GM18520 (cell line): ENCODE measurements around the gene RIT2.
"Not testable (repeated sequence)": the region's sequence is repeated elsewhere in the genome, so short reads cannot be mapped to it uniquely, and the experiment has no call there.

ENCODE experiments used
- ATAC-seq: cut with Tn5 transposase; IDR thresholded peaks from one replicate; pipeline ENCODE4 v1.9.1; 2021; ENCODE audit not compliant: unreplicated experiment

RIT2 gene

DNA sequence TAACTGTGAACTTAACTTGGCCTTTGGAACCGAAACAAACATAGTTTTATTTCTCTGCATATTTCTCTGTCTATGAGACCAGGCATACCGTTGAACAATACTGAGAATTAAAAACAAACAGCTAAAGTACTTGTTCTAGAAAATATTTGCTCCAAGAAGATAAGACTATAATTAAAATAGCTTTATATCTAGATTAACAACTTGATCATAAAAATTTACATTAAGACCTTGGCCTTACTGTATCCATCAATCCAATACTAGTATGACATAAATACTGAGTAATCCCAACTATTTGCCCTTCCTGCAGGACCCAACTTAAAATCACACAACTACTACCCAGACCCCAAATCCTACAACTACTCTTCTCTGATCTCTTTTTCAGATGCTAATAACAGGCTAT is 260.9 kb downstream of the RIT2 start:
- ATAC-seq = no peak

DNA sequence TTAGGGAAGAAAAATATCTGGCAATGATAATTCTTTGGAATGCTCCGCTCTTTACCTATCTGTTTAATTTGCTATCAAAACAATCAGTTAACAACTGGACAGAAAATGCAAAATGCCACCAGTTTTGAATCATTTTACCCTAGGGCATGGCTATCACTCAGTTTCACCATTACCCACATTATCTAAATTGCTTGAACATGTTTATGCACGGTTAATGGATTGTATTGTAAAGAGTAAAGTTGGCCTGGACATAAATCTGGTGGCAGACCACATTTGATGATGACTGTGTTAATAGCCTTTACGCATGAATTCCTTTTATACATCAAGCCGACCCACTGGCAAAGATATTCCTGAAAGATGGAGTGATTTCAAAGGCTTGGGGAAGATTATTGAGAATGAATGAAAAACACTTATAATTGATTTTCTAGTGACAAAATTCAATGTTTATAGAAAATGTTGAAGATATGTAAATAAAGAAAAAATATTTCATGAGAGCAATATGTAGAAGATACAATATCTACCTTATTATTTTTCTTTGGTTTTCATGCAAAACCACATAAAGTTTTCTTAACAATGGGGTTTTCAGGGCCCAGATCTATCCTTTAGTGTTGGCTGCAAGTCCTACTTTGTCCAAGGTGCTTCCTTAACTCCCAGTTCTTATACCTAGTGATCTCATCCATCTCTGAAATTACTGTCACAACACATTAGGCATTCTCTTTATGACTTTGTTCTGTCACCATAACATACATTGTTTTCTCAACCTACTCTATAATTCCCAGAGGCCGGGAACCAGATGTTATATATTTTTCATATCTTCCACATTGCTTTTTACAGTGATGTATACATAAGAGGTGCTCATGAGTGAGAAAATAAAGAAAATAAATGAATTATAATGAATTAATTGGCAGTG is 265.1 kb downstream of the RIT2 start:
- no peak for ATAC-seq

DNA sequence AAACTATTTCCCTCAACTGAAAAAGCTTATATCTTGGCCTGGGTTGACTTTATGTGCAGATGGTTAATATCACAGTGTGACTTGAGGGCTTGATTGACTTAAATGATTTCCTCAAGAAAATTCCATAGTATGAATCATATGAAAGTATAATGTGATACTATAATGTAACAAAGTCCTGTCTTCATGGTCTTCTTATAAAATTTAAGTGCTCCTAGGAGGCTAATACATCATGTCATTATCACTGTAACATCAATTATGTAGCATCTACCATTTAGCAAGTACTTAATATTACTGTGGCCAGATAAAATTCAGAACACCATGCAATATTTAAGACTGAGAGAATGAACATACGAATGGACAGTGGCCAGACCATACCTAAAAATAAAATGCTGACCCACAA is 276.1 kb downstream of the RIT2 start:
- no peak for ATAC-seq

DNA sequence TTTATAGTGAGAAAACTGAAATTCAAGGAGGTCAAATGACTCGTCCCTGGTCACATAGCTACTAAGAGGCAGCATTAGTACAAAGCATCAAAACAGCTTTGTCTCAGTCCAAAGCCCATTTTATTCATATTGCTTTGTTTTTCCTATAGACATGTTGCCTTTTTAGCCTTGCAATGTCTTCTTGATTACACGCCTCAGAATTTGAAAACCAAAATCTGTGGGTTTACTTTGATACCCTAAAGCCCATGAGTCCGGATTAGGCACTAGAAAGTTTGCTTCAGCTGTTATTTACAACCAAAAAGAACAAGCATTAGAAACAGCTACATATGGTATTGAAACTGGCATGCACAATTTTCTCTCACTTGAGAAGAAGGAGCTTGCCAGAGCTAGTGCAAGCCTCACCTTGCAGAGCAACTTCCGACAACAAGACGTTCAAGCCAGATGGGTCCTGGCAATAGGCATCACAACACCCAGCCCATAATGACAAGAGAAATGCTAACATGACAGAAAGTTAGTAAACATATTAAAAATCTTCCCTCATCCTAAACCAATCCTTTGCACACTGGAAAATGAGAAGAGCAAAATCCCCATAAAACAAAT is 276.8 kb downstream of the RIT2 start:
- no peak for ATAC-seq

DNA sequence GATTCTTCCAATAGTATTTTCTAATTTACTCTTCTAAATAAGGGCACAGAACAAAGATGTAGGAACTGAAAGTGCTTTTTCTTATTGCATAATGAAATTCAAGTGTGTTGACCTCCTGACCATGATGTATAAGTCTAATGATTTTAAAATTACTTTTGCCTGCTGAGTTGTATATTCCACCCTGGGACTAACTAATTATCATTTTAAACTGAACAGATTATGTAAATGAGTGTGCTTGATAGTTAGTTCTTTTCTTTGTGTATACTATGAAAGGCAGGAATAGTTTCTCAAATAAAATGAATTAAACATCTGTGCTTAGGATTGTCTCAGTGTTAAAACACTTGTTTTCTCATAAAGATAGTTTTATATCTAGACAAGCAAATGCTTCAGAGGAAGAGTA is 284.5 kb downstream of the RIT2 start:
- ATAC-seq = no peak

DNA sequence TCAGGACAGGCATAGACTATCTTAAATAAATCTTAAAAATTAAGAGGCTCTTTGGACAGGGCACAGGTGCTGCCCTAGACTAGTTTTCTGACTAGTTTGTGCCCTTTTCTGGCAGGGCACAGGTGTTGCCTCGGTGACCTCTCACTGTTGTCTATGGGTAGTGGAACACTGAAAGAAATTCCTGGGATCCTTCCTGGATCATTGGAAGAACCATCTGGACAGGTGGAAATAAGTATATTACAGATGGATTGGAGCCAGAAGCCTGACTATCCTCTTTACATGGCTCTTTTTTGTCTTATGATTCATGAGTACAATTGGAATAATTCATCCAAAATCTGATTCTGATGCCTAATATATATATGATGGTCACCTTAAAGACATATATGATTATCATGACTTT is 286.6 kb downstream of the RIT2 start:
- ATAC-seq = no peak

DNA sequence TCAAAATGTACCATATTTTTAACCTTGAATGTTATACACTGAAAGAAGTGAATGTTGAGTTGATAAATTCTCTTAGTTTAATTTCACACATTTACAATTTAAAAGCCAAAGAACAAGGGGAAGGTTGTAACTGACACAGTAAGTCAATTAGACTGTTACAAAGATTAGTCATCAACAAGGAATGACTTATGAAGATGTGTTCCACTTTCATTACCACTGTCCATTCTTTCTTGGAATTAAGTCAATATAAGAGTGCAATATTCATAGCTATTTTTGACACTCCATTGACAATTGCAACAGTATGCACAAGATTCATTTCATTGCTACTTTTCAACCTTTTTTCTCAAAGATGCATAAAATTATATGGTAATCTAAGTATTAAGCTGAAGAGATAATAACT is 291.3 kb downstream of the RIT2 start:
- ATAC-seq = no peak

DNA sequence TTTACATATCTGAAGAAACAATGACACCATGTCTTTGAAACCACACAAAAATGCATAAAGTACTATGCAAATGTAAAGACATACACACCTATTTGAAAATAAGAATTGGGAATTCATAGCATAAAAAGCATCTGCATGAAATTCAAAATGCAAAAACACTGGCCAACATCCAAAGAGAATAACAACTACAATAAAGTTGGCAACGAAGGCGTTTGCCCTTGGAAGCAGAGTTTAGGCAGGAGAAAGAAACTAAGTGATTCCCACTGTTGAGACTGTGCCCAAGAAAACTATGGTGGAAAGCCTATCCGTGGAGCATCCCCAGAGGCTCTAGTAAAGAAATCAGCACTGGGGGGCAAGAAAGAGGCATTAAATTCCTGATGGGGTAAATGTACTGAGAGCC is 292.8 kb downstream of the RIT2 start:
- no peak for ATAC-seq

DNA sequence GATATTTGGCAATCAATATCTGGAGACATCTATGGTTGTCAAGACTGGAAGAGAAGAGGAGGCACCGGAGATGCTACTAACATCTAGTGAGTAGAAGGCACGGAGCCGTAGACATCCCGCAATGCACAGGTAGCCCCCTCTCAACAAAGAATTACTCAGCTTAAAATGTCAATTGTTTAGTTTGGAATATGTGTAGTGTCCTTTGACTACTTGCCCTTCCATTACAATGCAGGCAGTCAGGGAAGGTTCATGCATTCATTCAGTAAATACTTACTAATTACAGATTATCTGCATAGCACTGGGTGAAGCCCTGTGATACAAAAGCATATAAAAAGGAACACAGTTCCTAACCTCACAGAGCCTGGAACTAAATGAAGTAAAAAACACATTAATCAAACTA is 294.0 kb downstream of the RIT2 start:
- ATAC-seq = no peak

DNA sequence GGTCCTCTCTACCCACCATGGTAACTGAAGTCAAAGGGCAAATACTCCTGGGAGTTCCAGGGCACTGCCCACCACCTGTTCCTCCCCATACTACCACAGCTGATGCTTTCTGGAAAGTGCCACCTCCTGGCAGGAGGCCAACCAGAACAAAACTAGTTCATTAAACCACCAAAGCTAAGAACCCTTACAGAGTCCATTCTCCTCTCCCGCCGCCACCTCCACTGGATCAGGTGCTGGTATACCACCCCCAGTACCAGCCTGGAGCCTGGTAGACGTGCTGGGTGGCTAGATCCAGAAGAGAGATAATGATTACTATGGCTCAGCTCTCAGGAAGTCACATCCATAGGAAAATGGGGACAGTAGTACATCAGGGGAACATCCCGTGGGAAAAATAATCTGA is 300.9 kb downstream of the RIT2 start:
- no peak for ATAC-seq

DNA sequence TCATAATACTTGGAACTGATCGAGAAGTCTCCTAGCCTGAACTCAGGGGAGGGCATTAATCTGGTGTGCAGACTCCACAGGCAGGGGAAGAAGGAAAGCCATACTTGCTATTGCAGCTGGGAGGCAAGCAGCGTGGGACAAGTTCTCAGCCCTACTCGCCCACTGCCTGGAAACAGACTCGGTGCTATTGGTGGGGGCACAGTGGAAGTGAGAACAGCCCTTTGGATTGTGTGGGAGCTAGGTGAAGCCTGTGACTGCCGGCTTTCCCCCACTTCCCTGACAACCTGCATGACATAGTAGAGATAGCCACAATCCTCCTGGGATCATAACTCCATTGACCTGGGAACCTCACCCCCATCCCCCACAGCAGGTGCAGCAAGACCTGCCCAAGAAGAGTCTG is 301.3 kb downstream of the RIT2 start:
- no peak for ATAC-seq

DNA sequence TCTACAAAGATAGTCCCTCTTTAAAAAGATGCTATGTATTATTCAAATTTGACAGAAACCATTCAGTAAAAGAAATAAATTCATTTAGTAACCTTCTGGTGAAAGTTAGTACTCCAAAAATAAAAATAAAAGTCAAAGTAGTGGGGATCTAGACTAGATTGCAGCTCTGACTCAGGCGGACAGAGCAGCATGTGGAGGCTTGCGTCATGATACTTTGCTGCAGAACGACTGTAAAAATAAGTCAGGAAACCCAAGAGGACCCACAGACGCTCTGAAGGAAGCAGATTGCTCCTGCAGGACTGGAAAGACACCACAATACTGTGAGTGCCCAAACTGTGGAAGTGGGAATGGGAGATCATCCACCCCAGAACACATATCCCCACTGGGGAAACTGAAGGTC is 301.9 kb downstream of the RIT2 start:
- ATAC-seq = no peak

DNA sequence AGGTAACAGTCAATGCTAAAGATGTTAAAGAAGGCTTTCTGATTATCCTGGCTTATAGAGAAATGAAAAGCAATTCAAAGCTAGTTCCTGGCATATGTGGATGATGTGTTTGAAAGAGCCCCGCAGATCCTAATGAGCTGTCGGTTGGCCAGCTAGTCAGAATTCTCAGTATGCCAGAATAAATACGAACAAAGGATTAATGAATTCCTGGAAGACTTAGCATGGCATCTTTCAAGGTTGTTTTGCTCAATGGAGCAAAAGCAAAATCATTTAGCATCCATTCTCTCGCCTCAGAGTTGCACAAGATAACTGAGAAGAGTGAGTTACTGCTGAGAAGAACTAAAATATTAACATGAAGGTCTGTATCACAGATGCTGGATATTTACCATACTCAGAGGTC is 307.6 kb downstream of the RIT2 start:
- ATAC-seq = no peak

DNA sequence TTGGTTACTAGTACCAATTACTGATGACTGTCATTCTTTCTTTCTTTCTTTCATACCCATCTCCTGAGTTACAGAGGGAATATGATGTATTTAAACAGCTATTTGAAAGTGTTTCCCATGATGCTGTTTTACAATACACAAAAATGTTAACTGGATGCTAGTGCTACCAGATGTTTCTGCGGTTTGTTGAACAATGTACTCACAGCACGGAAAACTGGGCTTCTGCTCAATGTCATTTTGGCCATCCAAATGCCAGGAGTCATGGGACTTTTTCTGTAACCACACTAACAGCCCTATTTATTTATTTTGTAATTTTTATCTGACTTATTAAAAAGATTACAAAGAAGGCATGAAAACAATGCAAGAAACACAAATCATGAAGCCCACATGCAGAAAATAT is 313.8 kb downstream of the RIT2 start:
- no peak for ATAC-seq

DNA sequence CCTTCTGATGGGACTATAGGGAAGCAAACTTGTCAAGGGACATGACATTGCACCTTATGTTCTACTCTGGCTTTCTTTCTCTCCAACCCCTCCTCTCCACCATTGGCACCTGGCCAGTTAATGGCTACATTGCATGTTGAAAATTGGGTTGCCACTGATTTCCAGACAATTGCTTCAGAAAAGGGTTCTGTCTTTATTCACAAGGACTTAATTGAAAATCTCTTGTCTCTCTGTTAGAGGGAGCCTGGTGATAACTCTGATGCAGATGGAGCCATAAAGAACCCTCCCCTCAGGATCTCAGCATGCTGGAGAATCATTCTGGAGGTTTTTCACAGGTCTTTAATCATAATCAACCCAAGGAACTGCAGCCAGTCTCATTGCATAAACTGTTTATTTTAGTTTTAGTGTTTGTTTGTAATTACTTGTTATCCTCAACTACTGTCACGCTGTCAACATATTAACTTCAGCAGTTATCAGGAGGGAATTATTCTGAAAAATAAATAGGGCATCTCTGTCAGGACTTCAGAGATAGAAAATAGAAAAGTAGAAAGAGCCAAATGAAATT is 316.8 kb downstream of the RIT2 start:
- no peak for ATAC-seq

DNA sequence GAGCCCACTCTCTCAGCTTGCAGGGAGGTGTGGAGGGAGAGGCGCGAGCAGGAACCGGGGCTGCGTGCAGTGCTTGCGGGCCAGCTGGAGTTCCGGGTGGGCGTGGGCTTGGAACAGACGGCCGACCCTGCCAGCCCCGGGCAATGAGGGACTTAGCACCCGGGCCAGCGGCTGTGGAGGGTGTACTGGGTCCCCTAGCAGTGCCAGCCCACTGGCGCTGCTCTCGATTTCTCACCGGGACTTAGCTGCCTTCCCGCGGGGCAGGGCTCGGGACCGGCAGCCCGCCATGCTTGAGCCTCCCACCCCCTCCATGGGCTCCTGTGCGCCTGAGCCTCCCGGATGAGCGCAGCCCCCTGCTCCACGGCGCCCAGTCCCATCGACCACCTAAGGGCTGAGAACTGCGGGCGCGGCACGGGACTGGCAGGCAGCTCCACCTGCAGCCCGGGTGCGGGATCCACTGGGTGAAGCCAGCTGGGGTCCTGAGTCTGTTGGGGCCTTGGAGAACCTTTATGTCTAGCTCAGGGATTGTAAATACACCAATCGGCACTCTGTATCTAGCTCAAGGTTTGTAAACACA is 320.2 kb downstream of the RIT2 start:
- not testable (repeated sequence) for ATAC-seq

DNA sequence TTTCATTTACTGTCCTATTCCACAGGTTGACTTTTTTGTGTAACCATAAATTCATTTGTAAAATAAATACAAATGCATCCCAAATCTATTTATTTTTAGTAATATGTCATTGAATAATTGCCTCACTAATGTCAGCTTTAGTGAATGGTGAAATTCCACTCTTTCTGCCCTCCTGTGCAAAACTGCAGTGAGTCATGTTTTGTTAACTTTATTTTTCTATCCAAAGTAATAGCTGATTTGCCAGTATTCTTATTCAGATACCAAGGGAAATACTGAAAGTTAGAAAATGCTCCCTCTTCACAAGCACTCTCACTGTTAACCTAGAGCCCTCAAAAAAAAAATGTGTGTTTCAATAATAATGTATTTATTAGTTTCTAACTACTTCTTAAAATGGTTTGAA is 322.8 kb downstream of the RIT2 start:
- no peak for ATAC-seq

DNA sequence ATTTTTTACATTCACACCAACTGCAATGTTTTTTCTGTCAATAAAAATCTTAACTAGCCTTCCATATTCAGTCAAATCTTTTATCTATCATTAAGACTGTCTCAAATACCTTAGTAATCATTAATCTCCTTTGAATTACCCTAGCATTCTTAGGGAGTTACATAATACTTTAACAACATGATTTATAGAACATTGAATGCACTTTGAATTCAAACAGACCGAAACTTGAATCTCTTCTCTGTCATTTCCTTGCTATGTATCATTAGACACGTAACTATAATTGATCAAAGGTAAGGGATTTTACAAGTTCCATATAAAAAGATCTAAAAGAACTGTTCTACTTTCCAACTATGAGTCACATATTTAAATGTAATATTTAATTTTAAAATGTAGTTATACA is 330.9 kb downstream of the RIT2 start:
- ATAC-seq = no peak

DNA sequence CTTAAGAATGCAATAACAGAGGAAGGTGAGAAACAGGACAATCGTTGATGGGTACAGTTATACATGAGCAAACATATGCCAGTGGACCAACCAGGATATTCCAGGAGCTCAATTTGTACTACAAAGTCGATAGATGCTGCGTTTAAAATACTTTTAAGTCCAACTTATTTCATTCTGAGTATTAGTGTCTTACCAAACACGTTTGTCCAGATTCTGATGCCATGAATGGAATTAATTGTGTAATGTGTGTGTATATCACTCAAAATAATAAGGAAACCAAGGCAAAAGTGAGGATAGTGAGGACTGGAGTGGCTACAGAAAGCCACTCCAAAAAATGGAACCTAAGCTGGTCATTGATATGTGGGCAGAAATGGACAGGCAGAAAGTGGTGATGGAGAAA is 332.6 kb downstream of the RIT2 start:
- ATAC-seq = no peak

DNA sequence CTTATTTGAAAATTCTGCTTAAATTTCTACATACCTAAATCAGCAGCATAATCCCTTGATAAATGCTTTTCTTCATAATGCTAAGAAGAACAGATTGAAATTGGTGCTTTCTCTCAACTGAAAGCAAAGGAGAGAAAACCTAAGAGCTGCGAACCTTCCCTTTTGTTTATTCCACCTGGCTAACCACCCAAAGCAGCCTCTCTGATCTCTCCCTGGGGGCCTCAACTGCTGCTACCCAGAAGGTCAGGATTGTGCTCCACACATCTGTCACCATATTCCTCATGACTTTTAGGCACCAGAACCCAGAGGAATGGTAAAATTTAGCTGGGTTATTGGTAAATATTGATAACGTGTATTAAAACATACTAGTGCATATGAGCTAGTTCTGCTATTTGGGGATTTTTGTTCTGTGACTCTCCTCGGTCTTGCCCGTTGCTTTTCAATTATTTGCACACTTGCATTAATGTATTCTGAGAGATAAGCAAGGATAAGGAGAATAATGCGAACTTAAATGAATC is 334.1 kb downstream of the RIT2 start:
- no peak for ATAC-seq

DNA sequence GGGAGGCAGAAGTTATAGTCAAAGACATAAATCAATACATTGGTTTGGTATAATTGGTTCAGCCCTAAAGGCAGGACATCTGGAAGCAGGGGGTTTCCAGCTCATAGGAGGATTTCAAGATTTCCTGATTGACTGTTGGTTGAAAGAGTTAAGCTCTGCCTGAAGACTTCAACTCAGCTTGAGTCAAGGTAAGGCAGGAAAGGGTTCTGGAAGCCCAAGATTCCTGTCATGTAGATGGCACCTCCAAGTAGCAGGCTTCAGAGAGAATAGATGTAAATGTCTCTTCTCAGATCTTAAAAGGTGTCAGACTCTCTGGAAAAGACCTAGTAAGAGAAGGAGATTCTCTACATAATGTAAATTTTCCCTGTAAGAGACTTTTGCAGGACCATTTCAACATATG is 335.3 kb downstream of the RIT2 start:
- no peak for ATAC-seq
